ENCODE data around the gene SEPHS2.
"Not testable (repeated sequence)": the region's sequence is repeated elsewhere in the genome, so short reads cannot be mapped to it uniquely, and the experiment has no call there.

Gene SEPHS2

DNA sequence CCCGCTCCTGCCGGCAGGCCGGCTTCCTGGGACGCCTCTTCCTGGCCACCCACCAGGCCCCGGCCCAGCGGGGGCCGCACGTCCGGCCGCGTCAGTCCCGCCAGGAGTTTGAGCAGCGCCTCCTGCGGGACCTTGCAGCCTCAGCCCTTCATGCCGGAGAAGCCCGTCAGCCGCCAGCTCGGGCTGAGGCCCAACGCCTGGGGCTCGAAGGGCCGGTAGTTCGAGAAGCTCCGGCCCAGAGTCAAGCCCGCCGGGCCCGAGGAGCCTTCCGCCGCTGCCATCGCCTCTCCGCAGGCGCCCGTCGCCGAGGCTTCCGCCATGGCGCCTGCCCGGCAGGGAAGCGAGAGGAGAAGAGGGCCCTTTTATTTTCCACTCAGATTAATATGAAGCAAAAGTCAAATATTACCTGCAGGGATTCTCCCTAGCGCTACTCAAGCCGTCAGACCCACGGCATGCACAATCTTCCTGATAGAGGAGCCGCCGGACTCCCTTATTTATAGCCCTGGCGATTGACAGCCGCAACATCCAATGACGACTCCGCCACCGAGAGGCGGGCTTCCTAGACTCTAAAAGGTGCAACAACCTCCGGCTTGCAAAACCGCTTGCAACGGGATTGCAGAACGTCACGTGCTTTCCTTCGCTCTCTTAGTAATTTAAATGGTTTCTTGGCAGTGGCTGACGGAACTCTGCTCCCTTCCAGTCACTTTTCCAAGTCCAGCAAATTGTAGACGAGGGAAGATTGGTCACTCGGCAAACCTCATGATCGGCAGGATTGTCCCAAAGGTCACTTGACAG lies at the start of gene SEPHS2:
Gene SEPHS2, minus strand, starts transcription at position 467 of the 795 bp plus-strand sequence. Its CDS starts 147 bp downstream, at position 320.
- peak; percentile 95 for DNase-seq (ENCODE audit: low read depth)

DNA sequence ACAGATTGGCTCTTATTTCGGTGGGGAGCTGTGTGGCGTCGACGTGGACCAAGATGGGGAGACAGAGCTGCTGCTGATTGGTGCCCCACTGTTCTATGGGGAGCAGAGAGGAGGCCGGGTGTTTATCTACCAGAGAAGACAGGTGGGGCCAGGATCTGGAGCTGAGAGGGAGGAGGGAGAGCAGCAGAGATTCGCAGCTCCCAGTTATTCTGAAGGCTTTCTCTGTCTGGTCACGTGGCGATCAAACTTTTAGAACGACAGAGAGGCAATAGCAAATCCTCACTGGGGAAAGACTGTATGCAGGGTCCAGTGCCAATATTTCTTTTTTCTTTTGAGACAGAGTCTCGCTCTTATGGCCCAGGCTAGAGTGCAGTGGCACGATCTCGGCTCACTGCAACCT lies 49.0 kb upstream of the SEPHS2 start:
- no peak for DNase-seq (ENCODE audit: low read depth)

- DNase-seq (ENCODE audit: low read depth), result no peak
Observed at GRCh38 chr16:30493941-30494488, 48.3 kb upstream of the SEPHS2 start.

- peak; percentile 16 for DNase-seq (ENCODE audit: low read depth)
Observed at GRCh38 chr16:30491744-30492308, 46.2 kb upstream of the SEPHS2 start.

GRCh38 chr16:30491229-30491628 lies 45.6 kb upstream of the SEPHS2 start:
- DNase-seq (ENCODE audit: low read depth), result no peak

DNA sequence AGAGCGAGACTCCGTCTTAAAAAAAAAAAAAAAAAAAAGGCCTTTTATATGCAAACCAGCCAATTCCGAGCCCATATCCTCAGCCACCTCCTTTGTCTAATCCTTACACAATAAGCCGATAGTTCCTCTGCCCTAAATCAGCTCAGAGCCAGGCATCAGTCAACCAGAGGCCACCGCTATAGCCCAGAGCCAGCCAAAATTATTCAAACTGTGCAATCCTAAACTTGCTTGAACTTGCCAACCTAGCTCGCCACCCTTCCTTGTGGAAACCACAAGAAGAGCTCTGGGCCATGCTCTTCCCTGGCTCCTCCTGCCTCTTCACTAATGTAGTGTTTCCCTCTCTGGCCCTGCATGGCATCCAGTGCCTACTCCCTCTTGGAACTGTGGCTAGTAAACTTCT lies 44.5 kb upstream of the SEPHS2 start:
- no peak for DNase-seq (ENCODE audit: low read depth)

- DNase-seq (ENCODE audit: low read depth), result no peak
Observed at GRCh38 chr16:30488764-30489605, 43.3 kb upstream of the SEPHS2 start.

DNA sequence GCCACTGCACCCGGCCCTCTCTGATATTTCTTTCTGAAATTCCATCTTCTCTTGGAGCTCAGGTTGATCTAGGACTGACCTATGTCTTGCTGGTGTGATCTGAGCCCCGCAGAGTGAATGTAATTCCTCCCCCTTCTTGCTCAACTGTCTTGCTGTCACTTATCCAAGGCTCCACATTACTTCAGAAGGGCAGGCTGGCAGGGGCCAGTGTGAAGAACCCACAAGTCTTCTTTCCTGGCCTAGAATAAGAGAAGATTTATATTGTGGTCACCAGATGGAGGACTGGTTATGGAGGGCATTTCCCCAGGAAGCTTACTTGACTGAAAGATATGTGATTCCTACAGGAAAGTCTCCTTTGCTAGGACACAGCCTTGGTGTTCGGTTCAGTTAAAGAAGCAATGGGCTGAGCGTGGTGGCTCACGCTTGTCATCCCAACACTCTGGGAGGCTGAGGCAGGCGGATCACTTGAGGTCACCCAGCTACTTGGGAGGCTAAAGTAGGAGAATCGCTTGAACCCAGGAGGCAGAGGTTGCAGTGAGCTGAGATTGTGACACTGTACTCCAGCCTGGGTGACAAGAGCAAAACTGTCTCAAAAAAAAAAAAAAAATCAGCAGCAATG lies 40.3 kb upstream of the SEPHS2 start:
- no peak for DNase-seq (ENCODE audit: low read depth)

DNA sequence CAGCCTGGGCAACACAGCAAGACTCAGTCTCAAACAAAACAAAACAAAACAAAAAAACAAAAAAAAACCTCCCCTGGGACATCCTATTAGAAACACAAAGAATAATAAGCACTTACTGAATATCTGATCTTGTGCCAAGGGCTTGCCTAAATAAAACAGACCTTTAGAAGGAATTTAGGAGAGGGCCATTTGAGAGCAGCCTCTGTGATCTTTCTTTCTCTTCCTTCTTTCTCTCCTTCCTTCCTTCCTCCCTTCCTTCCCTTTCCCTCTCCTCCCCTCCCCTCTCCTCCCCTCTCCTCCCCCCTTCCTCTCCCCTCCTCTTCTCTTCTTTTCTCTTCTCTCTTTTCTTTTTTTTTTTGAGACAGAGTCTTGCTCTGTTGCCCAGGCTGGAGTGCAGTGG lies 39.2 kb upstream of the SEPHS2 start:
- DNase-seq (ENCODE audit: low read depth), result no peak

DNA sequence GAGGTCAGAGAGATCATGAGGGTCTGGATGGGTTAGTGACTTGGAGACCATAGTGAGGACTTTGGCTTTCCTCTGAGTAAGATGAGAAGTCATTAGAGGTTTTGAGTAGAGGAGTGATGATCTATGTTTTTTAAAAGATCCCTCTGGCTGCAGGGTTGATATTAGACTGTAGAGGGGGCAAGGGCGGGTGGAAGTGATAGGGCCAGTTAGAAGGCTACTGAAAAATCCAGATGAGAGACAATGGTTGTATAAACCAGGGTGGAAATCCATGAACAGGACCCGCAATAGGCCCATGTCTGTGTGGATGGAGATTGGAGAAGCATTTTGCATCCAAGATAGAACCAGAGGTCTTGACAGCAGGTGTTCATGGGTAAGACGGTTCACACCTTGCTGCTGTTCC lies 36.7 kb upstream of the SEPHS2 start:
- no peak for DNase-seq (ENCODE audit: low read depth)

GRCh38 chr16:30481381-30481780 lies 35.7 kb upstream of the SEPHS2 start:
- no peak for DNase-seq (ENCODE audit: low read depth)

- DNase-seq (ENCODE audit: low read depth), result no peak
Observed at GRCh38 chr16:30478766-30479478, 33.2 kb upstream of the SEPHS2 start.

DNA sequence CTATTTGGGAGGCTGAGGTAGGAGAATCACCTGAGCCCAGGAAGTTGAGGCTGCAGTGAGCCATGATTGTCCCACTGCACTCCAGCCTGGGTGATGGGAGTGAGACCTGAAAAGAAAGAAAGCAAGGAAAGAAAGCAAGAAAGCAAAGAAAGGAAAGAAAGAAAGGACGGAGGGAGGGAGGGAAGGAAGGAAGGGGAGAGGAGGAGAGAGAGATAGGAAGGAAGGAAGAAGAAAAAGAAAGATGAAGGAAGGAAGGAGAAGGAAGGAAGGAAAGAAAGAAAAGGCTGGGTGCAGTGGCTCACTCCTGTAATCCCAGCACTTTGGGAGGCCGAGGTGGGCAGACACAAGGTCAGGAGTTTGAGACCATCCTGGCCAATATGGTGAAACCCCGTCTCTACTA lies 32.1 kb upstream of the SEPHS2 start:
- DNase-seq (ENCODE audit: low read depth), result not testable (repeated sequence)

- DNase-seq (ENCODE audit: low read depth), result no peak
Observed at GRCh38 chr16:30476991-30477390, 31.3 kb upstream of the SEPHS2 start.

DNA sequence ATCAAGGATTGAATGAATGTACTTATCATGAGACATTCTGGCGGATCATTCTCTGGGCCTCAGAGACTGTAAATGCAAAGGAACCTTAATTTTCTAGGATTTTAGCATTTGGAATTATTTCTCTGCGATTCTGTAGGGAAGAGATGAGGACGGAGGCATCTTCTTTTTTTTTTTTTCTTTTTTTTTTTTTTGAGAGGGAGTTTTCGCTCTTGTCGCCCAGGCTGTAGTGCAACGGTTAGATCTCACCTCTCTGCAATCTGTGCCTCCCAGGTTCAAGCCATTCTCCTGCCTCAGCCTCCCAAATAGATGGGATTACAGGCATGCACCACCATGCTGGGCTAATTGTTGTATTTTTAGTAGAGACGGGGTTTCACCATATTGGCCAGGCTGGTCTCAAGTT lies 29.0 kb upstream of the SEPHS2 start:
- no peak for DNase-seq (ENCODE audit: low read depth)

DNA sequence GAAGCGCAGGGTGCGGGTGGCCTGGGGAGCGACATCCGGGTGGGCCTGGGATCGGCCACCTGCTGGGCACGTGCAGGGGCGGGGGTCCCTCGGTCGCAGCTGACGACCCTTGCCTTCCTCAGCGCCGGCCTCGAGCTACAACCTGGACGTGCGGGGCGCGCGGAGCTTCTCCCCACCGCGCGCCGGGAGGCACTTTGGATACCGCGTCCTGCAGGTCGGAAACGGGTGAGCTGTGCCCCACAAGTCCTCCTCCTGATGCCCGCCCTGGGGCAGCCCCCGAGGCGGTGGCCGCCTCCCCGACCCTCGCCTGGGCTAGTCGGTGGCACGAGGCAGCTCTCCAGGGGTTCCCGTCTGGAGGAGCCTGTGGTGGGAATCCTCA lies 28.4 kb upstream of the SEPHS2 start:
- DNase-seq (ENCODE audit: low read depth), result no peak

- peak; percentile 57 for DNase-seq (ENCODE audit: low read depth)
Observed at GRCh38 chr16:30473231-30474073, 27.8 kb upstream of the SEPHS2 start.

GRCh38 chr16:30472328-30472942 lies 26.8 kb upstream of the SEPHS2 start, which contains the start of gene ITGAL:
TSS of gene ITGAL (plus strand) at chr16:30472742. CDS start at chr16:30472838, 96 bp downstream.
- DNase-seq (ENCODE audit: low read depth), result peak; percentile 81

- no peak for DNase-seq (ENCODE audit: low read depth)
Observed at GRCh38 chr16:30470632-30470995, 24.9 kb upstream of the SEPHS2 start.

- DNase-seq (ENCODE audit: low read depth), result no peak
Observed at GRCh38 chr16:30470170-30470512, 24.5 kb upstream of the SEPHS2 start.
